SH-SY5Y (cell line): ENCODE results near the gene ALDH7A1.

Experiments used
- GATA2 ChIP-seq: IDR thresholded peaks from 2 replicates; pipeline ENCODE4 v1.6.1; 2011; ENCODE audit warnings: mild to moderate bottlenecking, low read depth, low read length
- GATA3 ChIP-seq: IDR thresholded peaks from 2 replicates; pipeline ENCODE4 v1.6.1; 2011; ENCODE audit warnings: low read depth, mild to moderate bottlenecking, low read length, moderate library complexity

GRCh38 chr5:126514131-126514557 lies 80.9 kb downstream of the ALDH7A1 start:
- TF ChIP-seq GATA2 (no peak), GATA3 (no peak)
